IMR-90 (cell line): ENCODE results near the gene CTRL. TPM values are rescaled to one million over a fixed set of nuclear protein-coding genes. Genes with fewer than 3 reads are reported as not detected.

Experiments
- ATAC-seq: fragments of 200-7000 bp; cut with Tn5 transposase; 2 replicates; pipeline ENCODE4 v1.9.1; 2020; ENCODE audit warnings: low read depth, mild to moderate bottlenecking, moderate library complexity
- BruUV-seq: library from RNA; stranded (reverse); fragments of 400-500 nt; replicated peaks from 2 replicates; lab custom pipeline; 2021; lab: Mats Ljungman, UMichigan
- CTCF ChIA-PET: fragments of 300-600 bp; formaldehyde crosslinking; extraction: SDS; loops from one replicate; lab custom pipeline; 2021; ENCODE audit warnings: antibody characterized with exemption; lab: Yijun Ruan, JAX
- POLR2A ChIA-PET: fragments of 300-600 bp; sonication (Branson Sonifier 250); formaldehyde crosslinking; loops from one replicate; lab custom pipeline; 2022; ENCODE audit warnings: antibody characterized with exemption; ENCODE audit not compliant: unreplicated experiment; lab: Charles Lee
- DNase-seq: peaks from one replicate; pipeline ENCODE4 v3.0.0; 2013
- H2AFZ ChIP-seq: replicated peaks from 2 replicates; pipeline ENCODE3; 2013; ENCODE audit warnings: low read length, mild to moderate bottlenecking; ENCODE audit not compliant: poor library complexity
- H2AK5ac ChIP-seq: 2 replicates; pipeline ENCODE4 v1.6.1; 2013; ENCODE audit warnings: low read depth, low read length, inconsistent platforms
- H2AK9ac ChIP-seq: replicated peaks from 2 replicates; pipeline ENCODE3; 2013; ENCODE audit warnings: mild to moderate bottlenecking, low read depth, low read length, moderate library complexity; ENCODE audit not compliant: poor library complexity
- H2BK120ac ChIP-seq: 2 replicates; pipeline ENCODE4 v1.6.1; 2013; ENCODE audit warnings: low read depth, low read length, inconsistent platforms
- H2BK15ac ChIP-seq: 3 replicates; pipeline ENCODE4 v1.6.1; 2013; ENCODE audit warnings: low read depth, low read length, inconsistent platforms
- H2BK20ac ChIP-seq: 2 replicates; pipeline ENCODE4 v1.6.1; 2013; ENCODE audit warnings: low read depth, mild to moderate bottlenecking, inconsistent platforms, low read length, moderate library complexity
- H2BK5ac ChIP-seq: 2 replicates; pipeline ENCODE4 v1.6.1; 2013; ENCODE audit warnings: mild to moderate bottlenecking, low read depth, low read length, inconsistent platforms; ENCODE audit not compliant: poor library complexity, severe bottlenecking
- H3K14ac ChIP-seq: replicated peaks from 2 replicates; pipeline ENCODE4 v1.6.1; 2013; ENCODE audit warnings: low read depth, low read length, inconsistent platforms
- H3K18ac ChIP-seq: 2 replicates; pipeline ENCODE4 v1.6.1; 2013; ENCODE audit warnings: low read depth, low read length, control low read depth
- H3K23ac ChIP-seq: 2 replicates; pipeline ENCODE4 v1.6.1; 2013; ENCODE audit warnings: low read depth, low read length, inconsistent platforms
- H3K27ac ChIP-seq: 2 replicates; pipeline ENCODE4 v1.5.1; 2013; ENCODE audit warnings: mild to moderate bottlenecking, control low read depth, low read length; ENCODE audit not compliant: insufficient read depth
- H3K27me3 ChIP-seq: 2 replicates; pipeline ENCODE4 v1.6.1; 2013; ENCODE audit warnings: low read length; ENCODE audit not compliant: control insufficient read depth, insufficient read depth
- H3K36me3 ChIP-seq: 2 replicates; pipeline ENCODE4 v1.6.1; 2013; ENCODE audit warnings: low read length, mixed read lengths; ENCODE audit not compliant: control insufficient read depth, insufficient read depth
- H3K4ac ChIP-seq: 2 replicates; pipeline ENCODE4 v1.6.1; 2013; ENCODE audit warnings: low read depth, low read length, inconsistent platforms
- H3K4me1 ChIP-seq: 2 replicates; pipeline ENCODE4 v1.6.1; 2013; ENCODE audit warnings: low read length, mixed read lengths; ENCODE audit not compliant: control insufficient read depth, insufficient read depth
- H3K4me2 ChIP-seq: 2 replicates; pipeline ENCODE4 v1.6.1; 2013; ENCODE audit warnings: low read depth, mild to moderate bottlenecking, control low read depth, low read length, moderate library complexity
- H3K4me3 ChIP-seq: 2 replicates; pipeline ENCODE4 v1.5.1; 2013; ENCODE audit warnings: low read depth, mild to moderate bottlenecking, control low read depth, low read length, moderate library complexity; ENCODE audit not compliant: insufficient read depth
- H3K56ac ChIP-seq: 2 replicates; pipeline ENCODE4 v1.6.1; 2013; ENCODE audit warnings: low read length, inconsistent platforms; ENCODE audit not compliant: insufficient read depth; ENCODE audit errors: extremely low read depth
- H3K79me1 ChIP-seq, 2 experiments: 2 replicates each; pipeline ENCODE4 v1.6.1; 2013; ENCODE audit warnings: low read length in 2 of 2, inconsistent platforms in 1 of 2, low read depth in 1 of 2
- H3K9ac ChIP-seq: 2 replicates; pipeline ENCODE4 v1.6.1; 2013; ENCODE audit warnings: low read depth, low read length, control low read depth
- H3K9me1 ChIP-seq: 2 replicates; pipeline ENCODE4 v1.6.1; 2013; ENCODE audit warnings: low read length, inconsistent platforms; ENCODE audit not compliant: insufficient read depth
- H3K9me3 ChIP-seq: 2 replicates; pipeline ENCODE4 v1.6.1; 2013; ENCODE audit warnings: low read length; ENCODE audit not compliant: control insufficient read depth, insufficient read depth
- H4K20me1 ChIP-seq: 2 replicates; pipeline ENCODE4 v1.6.1; 2013; ENCODE audit warnings: low read length, inconsistent platforms; ENCODE audit not compliant: insufficient read depth
- H4K5ac ChIP-seq: 2 replicates; pipeline ENCODE4 v1.6.1; 2013; ENCODE audit warnings: mild to moderate bottlenecking, low read depth, low read length, control low read depth
- H4K8ac ChIP-seq, 2 experiments: 2 replicates each; pipeline ENCODE4 v1.6.1; 2013; ENCODE audit warnings: low read depth in 2 of 2, low read length in 2 of 2, control low read depth in 1 of 2, inconsistent platforms in 1 of 2
- H4K91ac ChIP-seq: 2 replicates; pipeline ENCODE4 v1.6.1; 2013; ENCODE audit warnings: low read depth, low read length, inconsistent platforms; ENCODE audit not compliant: insufficient read depth
- CEBPB ChIP-seq: IDR thresholded peaks from 2 replicates; pipeline ENCODE4 v1.6.1; 2012; ENCODE audit warnings: low read depth, low read length, improper control_type of control experiment
- MAZ ChIP-seq: IDR thresholded peaks from 2 replicates; pipeline ENCODE4 v1.6.1; 2012; ENCODE audit warnings: low read depth, mild to moderate bottlenecking, low read length, improper control_type of control experiment, moderate library complexity, borderline replicate concordance
- WGBS, 2 experiments: methylation state at CpG; one replicate each; pipeline versions ENCODE4 v1.1.5 to v1.1.7; 2013; ENCODE audit warnings: missing lambda C conversion rate in 2 of 2; ENCODE audit not compliant: insufficient read length in 1 of 2; ENCODE audit errors: extremely low coverage in 2 of 2; 5-methylcytosine and 5-hydroxymethylcytosine counted together
- dilution Hi-C: fragments of 300-500 bp; cut with HindIII; formaldehyde crosslinking; loops from one replicate; pipeline ENCODE4 v1.14.3; 2018; ENCODE audit warnings: low sequenced_read_pairs; ENCODE audit not compliant: unreplicated experiment
- in situ Hi-C: fragments of 300-500 bp; cut with MboI; formaldehyde crosslinking; loops from 3 replicates; pipeline ENCODE4 v1.14.3; 2019; ENCODE audit warnings: low sequenced_read_pairs, inconsistent platforms, mixed read lengths
- intact Hi-C: fragments of 100-400 bp; cut with micrococcal nuclease; formaldehyde crosslinking; loops from 2 replicates; pipeline ENCODE4 v1.10.0; 2022
- polyA plus RNA-seq, 3 experiments: library from polyadenylated mRNA; depleted of rRNA; stranded (reverse); fragments of >200 nt; gene quantifications; 2 replicates each; pipeline ENCODE4 v1.2.3, GENCODE V29; 2012; ENCODE audit warnings: low replicate concordance in 1 of 3
- total RNA-seq: library from RNA; depleted of rRNA; stranded (reverse); fragments of >200 nt; gene quantifications from 2 replicates; pipeline ENCODE4 v1.2.3, GENCODE V29; 2012

CTRL gene
- total and polyA plus RNA-seq, 2 of the 4 experiments (the other 2 are of a cell fraction): 0.18 to 1.1 TPM

DNA sequence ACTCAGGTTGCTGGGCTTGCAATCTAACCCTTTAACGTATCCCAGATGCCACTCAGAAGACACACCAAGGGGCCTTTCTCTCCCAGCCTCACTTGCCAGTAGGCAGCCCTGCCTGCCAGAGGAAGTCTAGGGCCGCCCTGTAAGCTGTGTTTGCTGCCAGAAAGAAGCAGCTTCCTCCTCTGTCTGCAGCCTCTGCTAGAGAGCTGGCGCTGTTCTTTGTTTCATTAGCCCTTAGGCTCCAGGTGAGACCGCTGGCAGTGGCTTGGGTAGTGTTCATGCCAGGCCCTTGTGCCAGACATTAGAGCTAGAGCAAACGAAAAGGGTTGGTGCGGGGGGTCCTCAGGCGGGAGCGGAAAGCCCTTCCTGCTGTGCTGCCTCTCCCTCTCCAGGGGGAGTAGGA is 8.9 kb downstream of the CTRL start:
- H2BK5ac ChIP-seq: no peak overlapping the region
- H2AFZ ChIP-seq: no peak overlapping the region
- in situ Hi-C loops: no loop called here
- H3K9ac ChIP-seq: no peak overlapping the region
- H2BK120ac ChIP-seq: no peak overlapping the region
- DNase-seq (no peak), ATAC-seq (no peak)
- H3K4ac ChIP-seq: no peak overlapping the region
- H3K4me3 ChIP-seq: no peak overlapping the region
- H4K91ac ChIP-seq: no peak overlapping the region
- H2BK20ac ChIP-seq: no peak overlapping the region
- H3K79me1 ChIP-seq: peaks cover 19 to 70% of the 10 kb centered on the region in 2 experiments
- dilution Hi-C loops: no loop called here
- peaks cover 3% of the 10 kb centered on the region for H3K4me1 ChIP-seq
- H3K27ac ChIP-seq: no peak overlapping the region
- H3K14ac ChIP-seq: no peak overlapping the region
- no TSS peak for BruUV-seq
- no peak overlapping the region for H3K4me2 ChIP-seq
- no peak overlapping the region for H4K8ac ChIP-seq
- no peaks in the 10 kb centered on the region for H3K27me3 ChIP-seq
- TF ChIP-seq MAZ (no peak), CEBPB (no peak)
- H2AK5ac ChIP-seq: no peak overlapping the region
- H3K23ac ChIP-seq: no peak overlapping the region
- H3K56ac ChIP-seq: no peak overlapping the region
- peaks cover 13% of the 10 kb centered on the region for H3K9me1 ChIP-seq
- ChIA-PET CTCF (interaction anchor here (0.8 kb wide), 1 partner anchor 39 kb away, joined by 3 read pairs; no protein-coding TSS in a partner anchor), POLR2A (no interaction called here)
- peaks cover 74% of the 10 kb centered on the region for H4K20me1 ChIP-seq
- H3K18ac ChIP-seq: no peak overlapping the region
- WGBS, 2 experiments: no CpG with 5 or more reads among the region's 8 CpGs
- intact Hi-C loops: no loop called here
- H3K9me3 ChIP-seq: no peaks in the 10 kb centered on the region
- no peak overlapping the region for H4K5ac ChIP-seq
- no peak overlapping the region for H2AK9ac ChIP-seq
- H3K36me3 ChIP-seq: peaks cover 22% of the 10 kb centered on the region
- no peak overlapping the region for H2BK15ac ChIP-seq
